ACC112 (cell line): ENCODE data around the gene FAM131B.
A peak's percentile ranks its signal among the peaks of the same experiment; 100 is the strongest.

Experiments
- H2AFZ ChIP-seq: fragments of 200-600 bp; sonication (generic); one replicate; pipeline ENCODE4 v1.6.0; 2017; ENCODE audit warnings: antibody characterized with exemption, low read length; ENCODE audit not compliant: unreplicated experiment
- H3K27ac ChIP-seq: fragments of 200-600 bp; sonication (generic); 2 replicates; pipeline ENCODE4 v1.5.1; 2014; ENCODE audit warnings: low read depth, mild to moderate bottlenecking, antibody characterized with exemption, low read length, moderate library complexity
- H3K27me3 ChIP-seq: fragments of 200-600 bp; sonication (generic); 2 replicates; pipeline ENCODE4 v1.6.1; 2014; ENCODE audit warnings: mild to moderate bottlenecking, antibody characterized with exemption, low read length, moderate library complexity, mixed read lengths; ENCODE audit not compliant: insufficient read depth
- H3K36me3 ChIP-seq: fragments of 200-600 bp; sonication (generic); 2 replicates; pipeline ENCODE4 v1.6.1; 2016; ENCODE audit warnings: mild to moderate bottlenecking, antibody characterized with exemption, low read length, moderate library complexity, mixed read lengths; ENCODE audit not compliant: insufficient read depth
- H3K4me1 ChIP-seq: fragments of 200-600 bp; sonication (generic); one replicate; pipeline ENCODE4 v1.6.1; 2016; ENCODE audit warnings: low read length, mixed read lengths; ENCODE audit not compliant: insufficient read depth, unreplicated experiment, control insufficient read depth
- H3K4me3 ChIP-seq: fragments of 200-600 bp; sonication (generic); 2 replicates; pipeline ENCODE4 v1.5.1; 2014; ENCODE audit warnings: mild to moderate bottlenecking, low read depth, low read length
- H3K79me2 ChIP-seq: fragments of 200-600 bp; sonication (generic); one replicate; pipeline ENCODE4 v1.6.0; 2016; ENCODE audit warnings: low read length; ENCODE audit not compliant: control insufficient read depth, unreplicated experiment, insufficient read depth

The FAM131B gene

DNA sequence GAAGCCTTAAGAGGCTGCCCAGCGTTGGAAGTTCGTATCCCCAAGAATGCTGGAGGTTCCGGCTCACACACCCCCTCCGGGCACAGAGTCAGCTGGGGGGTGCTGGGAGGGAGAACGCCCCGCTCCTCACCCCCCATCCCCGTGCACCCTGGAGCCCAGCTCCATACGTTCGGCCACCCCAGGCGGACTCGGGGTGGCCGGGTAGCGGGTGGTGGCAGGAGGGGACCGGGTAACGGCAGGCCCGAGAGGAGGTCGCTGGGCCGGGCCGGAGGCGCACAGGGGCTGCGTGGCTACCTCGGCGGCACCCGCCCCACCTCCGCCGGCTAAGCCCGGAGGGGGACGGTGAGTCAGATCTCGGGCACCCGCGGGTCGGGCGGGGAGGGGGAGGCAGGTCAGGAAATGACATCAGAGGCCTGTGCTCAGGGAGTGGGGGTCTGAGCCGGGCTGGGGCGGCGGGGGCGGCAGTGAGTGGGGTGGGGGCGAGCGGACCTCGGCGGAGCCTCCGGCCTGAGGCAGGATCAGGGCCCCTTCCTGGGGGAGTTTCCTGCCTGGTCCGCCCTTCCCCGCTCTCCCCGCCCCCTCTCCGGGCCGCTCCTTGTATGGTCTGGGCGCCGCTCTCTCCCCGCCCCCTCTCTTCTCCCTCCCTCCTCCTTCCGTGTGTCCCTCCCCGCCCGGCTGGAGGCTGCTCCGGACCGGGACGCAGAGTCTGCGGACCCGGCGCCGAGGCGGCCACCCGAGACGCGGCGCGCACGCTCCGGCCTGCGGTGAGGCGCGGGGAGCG is 18.3 kb upstream of the FAM131B start, which contains the start of gene ZYX:
Gene ZYX (plus strand): TSS at position 700 of the 781 bp plus-strand sequence. CDS start 227 bp downstream, outside the sequence.
- Histone ChIP-seq H3K27me3 (no peaks in the 10 kb centered on the region), H2AFZ (peak within 1 kb of the TSS; percentile 89), H3K4me3 (peak within 1 kb of the TSS; percentile 93), H3K27ac (peak within 1 kb of the TSS; percentile 96), H3K36me3 (peaks cover 3% of the 10 kb centered on the region; the same call in 1 of the 2 replicates), H3K4me1 (peaks cover 42% of the 10 kb centered on the region), H3K79me2 (peaks cover 65% of the 10 kb centered on the region)

- Histone ChIP-seq H3K4me1 (peaks cover 43% of the 10 kb centered on the region), H3K27me3 (no peaks in the 10 kb centered on the region), H3K27ac (peak overlapping the region; percentile 96), H3K4me3 (peak overlapping the region; percentile 93), H3K36me3 (peaks cover 3% of the 10 kb centered on the region; the same call in 1 of the 2 replicates), H3K79me2 (peaks cover 61% of the 10 kb centered on the region), H2AFZ (peak overlapping the region; percentile 89)
These were observed 17.7 kb upstream of the FAM131B start for GRCh38 chr7:143380260-143380645.

DNA sequence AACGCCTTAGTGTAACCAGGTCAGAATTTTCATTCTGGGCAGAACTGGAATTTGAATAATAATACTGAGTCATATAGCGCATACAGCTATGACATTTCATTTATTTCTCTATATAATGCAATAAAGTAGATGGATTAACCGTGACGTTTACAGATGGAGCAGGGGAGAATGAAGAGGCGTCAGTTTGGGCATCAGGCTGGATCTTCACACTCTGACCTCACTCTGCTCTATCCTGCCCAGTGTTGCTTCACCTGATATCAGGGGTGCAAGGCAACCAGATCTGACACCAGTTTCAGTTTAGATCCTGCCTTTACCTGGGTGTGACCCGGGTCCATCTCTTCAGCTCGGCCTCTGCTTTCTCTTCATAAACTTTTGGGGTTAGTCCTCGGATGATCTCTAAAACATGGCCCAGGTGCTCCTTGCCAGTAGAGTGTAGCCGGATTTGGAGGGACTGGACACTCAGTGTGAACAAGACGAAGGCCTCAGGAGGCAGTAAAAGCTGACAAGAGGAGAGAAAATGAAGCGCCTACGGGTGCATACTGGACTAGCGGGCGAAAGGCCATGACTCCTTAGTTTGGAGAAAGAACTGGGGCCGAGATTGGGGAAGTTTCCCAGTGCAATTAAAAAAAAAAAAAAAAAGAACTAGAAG is 17.2 kb upstream of the FAM131B start:
- Histone ChIP-seq H3K79me2 (peaks cover 56% of the 10 kb centered on the region), H3K36me3 (peaks cover 3% of the 10 kb centered on the region; the same call in 1 of the 2 replicates), H3K4me3 (peak overlapping the region; percentile 93), H3K27me3 (no peaks in the 10 kb centered on the region), H2AFZ (peak overlapping the region; percentile 39), H3K27ac (peak overlapping the region; percentile 96), H3K4me1 (peaks cover 43% of the 10 kb centered on the region)

- peaks cover 32% of the 10 kb centered on the region for H3K4me1 ChIP-seq
- H3K27me3 ChIP-seq = no peaks in the 10 kb centered on the region
- H2AFZ ChIP-seq = no peak overlapping the region
- peaks cover 23% of the 10 kb centered on the region for H3K79me2 ChIP-seq
- H3K27ac ChIP-seq = no peak overlapping the region
- H3K4me3 ChIP-seq = no peak overlapping the region
- H3K36me3 ChIP-seq = no peaks in the 10 kb centered on the region
These were observed 13.9 kb upstream of the FAM131B start for GRCh38 chr7:143376396-143376795.

DNA sequence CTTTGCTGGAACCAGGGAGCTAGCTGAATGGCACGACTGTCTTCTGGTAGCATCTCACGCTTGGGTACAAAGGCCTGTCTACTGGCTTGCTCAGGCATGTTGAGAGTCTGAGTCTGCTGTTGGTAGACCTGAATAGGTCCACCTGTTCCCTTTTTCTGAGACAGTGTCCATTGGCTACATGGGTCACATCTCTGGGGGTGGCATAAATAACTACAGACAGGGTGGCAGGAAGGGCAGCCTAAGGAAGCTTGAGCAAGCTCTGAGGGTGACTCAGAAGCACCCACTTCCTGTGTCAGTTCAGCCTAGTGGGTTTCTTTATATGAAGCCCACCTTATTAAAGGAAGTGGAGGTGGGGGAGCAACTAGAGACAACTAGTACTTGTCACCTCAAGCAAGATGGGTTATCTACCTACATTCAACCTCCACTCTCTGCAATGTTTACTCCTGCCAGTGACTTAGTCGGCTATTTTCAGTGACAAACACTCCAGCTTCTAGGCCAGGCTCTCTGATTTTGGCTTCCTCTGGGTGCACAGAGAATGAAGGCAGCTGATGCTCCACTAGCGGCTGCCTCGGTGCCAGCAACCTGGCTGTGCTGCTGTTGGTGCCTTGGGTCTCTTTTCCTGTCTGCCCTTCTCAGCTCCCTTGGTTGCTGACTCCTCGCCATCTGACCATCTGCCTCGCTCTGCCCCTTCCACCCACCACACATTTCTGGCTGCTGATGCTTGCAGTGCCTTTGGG is 13.0 kb upstream of the FAM131B start:
- Histone ChIP-seq H3K36me3 (no peaks in the 10 kb centered on the region), H3K27ac (no peak overlapping the region; the same call in 1 of the 2 replicates), H2AFZ (no peak overlapping the region), H3K27me3 (no peaks in the 10 kb centered on the region), H3K4me1 (peaks cover 32% of the 10 kb centered on the region), H3K4me3 (no peak overlapping the region), H3K79me2 (peaks cover 19% of the 10 kb centered on the region)

DNA sequence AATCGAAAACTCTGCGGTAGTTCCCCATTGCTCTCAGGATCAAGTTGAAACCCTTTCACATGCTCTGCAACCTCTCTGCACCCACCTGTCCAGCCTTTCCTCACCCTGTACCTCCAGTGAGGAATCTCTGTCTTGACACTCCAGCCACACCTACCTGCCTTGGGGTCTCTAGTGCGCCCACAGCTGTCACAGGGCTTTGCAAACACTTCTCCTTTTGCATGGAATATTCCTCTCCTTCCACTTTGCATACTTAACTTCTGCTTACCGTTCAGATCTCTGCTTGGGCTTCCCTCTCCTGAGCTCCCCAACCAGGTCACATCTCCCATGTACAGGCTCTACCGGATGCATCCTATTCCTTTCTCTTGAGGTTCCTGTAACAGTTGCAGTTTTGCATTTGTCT is 12.0 kb upstream of the FAM131B start:
- Histone ChIP-seq H2AFZ (no peak overlapping the region), H3K79me2 (peaks cover 15% of the 10 kb centered on the region), H3K36me3 (no peaks in the 10 kb centered on the region), H3K4me1 (peaks cover 32% of the 10 kb centered on the region), H3K27me3 (no peaks in the 10 kb centered on the region), H3K4me3 (no peak overlapping the region), H3K27ac (no peak overlapping the region)

DNA sequence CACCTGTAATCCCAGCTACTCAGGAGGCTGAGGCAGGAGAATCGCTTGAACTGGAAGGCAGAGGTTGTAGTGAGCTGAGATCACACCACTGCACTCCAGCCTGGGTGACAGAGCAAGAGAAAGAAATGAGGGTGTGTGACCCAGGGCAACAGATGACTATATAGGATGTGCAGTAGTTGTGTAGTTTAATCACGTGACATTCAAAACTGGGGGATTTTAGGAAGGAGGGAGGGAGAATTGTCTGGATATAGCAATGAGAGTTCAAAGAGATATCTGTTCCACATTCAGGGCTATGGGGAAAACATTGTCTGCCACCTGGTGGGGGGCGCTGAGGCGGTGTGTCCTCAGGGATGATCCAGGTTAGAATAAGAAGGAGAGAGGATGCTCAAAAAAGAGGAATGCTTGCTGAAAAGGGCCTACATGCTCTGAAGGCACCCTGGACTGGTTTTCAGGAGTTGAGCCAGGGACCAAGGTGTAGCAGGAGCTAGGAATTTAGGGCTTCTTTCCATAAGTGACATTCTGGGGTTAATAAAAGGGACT is 10.8 kb upstream of the FAM131B start:
- Histone ChIP-seq H3K4me1 (peaks cover 24% of the 10 kb centered on the region), H3K4me3 (no peak overlapping the region), H2AFZ (no peak overlapping the region), H3K36me3 (no peaks in the 10 kb centered on the region), H3K27me3 (no peaks in the 10 kb centered on the region), H3K27ac (no peak overlapping the region), H3K79me2 (peaks cover 4% of the 10 kb centered on the region)

GRCh38 chr7:143372070-143372469 is 9.6 kb upstream of the FAM131B start:
- Histone ChIP-seq H3K4me3 (no peak overlapping the region), H2AFZ (no peak overlapping the region), H3K27me3 (peaks cover under 1% of the 10 kb centered on the region; the same call in 1 of the 2 replicates), H3K36me3 (no peaks in the 10 kb centered on the region), H3K79me2 (no peaks in the 10 kb centered on the region), H3K27ac (no peak overlapping the region), H3K4me1 (peaks cover 24% of the 10 kb centered on the region)

DNA sequence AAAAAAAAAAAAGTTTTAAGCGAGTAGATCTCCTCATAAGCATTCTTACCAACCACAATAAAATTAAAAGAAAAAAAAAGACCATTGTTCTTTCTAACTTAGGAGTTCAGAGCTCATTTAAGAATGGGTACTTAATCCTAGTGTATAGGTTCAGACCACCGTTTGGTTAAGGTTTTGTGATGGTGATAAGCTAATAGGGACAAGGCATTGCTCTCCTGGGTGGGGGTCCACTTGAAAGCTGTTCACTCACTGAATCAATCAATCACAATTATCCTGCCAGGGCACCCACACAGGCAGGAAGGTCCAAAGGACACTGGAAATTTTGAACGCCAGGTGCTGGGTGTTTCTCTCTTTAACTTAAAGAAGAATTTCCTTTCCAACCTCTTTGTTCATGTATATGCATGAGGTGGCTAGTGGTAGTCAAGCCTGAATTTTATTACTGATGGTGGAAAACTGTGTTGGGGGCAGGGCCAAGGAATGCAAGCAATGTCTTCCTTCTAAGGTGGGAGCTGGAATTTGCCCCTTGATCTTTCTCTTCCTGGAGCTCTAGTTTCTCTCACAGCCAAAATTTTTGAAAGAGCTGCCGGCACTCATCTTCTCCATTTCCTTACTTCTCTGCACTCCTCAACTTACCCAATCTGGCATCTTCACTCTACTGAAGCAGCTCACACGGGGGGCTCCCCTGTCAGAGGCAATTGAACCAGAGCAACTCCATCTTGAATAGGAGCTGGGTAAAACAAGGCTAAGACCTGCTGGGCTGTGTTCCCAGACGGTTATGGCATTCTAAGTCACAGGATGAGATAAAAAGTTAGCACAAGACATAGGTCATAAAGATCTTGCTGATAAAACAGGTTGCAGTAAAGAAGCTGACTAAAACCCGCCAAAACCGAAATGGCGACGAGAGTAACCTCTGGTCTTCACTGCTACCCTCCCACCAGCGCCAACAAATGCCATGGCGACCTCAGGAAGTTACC is 7.5 kb upstream of the FAM131B start:
- Histone ChIP-seq H3K27ac (no peak overlapping the region), H3K79me2 (no peaks in the 10 kb centered on the region), H3K4me3 (no peak overlapping the region), H3K4me1 (peaks cover 13% of the 10 kb centered on the region), H3K36me3 (no peaks in the 10 kb centered on the region), H2AFZ (no peak overlapping the region), H3K27me3 (peaks cover 9% of the 10 kb centered on the region)
